Measurements from ENCODE around the gene CWF19L1.

GRCh38 chr10:100311298-100311697, 43.9 kb upstream of the CWF19L1 start:
- TF ChIP-seq ZNF565 (CRISPR knock-in tag; conservative IDR thresholded peaks at IDR 0.05; ENCODE audit: low read depth), result no peak
- no peak for TF ChIP-seq PATZ1 (CRISPR knock-in tag; IDR thresholded peaks at IDR 0.05; ENCODE audit: borderline replicate concordance)
- TF ChIP-seq ZFP30 (CRISPR knock-in tag; IDR thresholded peaks at IDR 0.05), result no peak
- TF ChIP-seq ARNTL (CRISPR knock-in tag; IDR thresholded peaks at IDR 0.05; ENCODE audit: borderline replicate concordance, low read depth), result no peak
- TF ChIP-seq ZFP3 (CRISPR knock-in tag; IDR thresholded peaks at IDR 0.05), result no peak
- TF ChIP-seq POU6F1 (CRISPR knock-in tag; IDR thresholded peaks at IDR 0.05; ENCODE audit: borderline replicate concordance, low read depth), result no peak
- no peak for TF ChIP-seq SNAI2 (CRISPR knock-in tag; IDR thresholded peaks at IDR 0.05)
- no peak for TF ChIP-seq RARB (CRISPR knock-in tag; IDR thresholded peaks at IDR 0.05)
